Cardiac fibroblast (primary cell): ENCODE results near the gene AIG1.

Source experiments
- DNase-seq, 2 donors: peaks; one replicate each; pipeline versions ENCODE4 v3.0.0 to v3.0.0-alpha.2; 2010; ENCODE audit warnings: low read depth in 2 of 2
- H3K4me3 ChIP-seq, 2 donors: replicated peaks in 1 of 2; 1 replicate in 1 of 2; 2 replicates in 1 of 2; pipeline ENCODE4 v1.5.1; 2011; ENCODE audit warnings: low read depth in 2 of 2, low read length in 2 of 2, mild to moderate bottlenecking in 2 of 2, moderate library complexity in 1 of 2
- CTCF ChIP-seq: IDR thresholded peaks from one replicate; pipeline ENCODE4 v1.5.1; 2011; ENCODE audit warnings: low read depth, mild to moderate bottlenecking, low read length, inconsistent platforms

Gene AIG1

DNA sequence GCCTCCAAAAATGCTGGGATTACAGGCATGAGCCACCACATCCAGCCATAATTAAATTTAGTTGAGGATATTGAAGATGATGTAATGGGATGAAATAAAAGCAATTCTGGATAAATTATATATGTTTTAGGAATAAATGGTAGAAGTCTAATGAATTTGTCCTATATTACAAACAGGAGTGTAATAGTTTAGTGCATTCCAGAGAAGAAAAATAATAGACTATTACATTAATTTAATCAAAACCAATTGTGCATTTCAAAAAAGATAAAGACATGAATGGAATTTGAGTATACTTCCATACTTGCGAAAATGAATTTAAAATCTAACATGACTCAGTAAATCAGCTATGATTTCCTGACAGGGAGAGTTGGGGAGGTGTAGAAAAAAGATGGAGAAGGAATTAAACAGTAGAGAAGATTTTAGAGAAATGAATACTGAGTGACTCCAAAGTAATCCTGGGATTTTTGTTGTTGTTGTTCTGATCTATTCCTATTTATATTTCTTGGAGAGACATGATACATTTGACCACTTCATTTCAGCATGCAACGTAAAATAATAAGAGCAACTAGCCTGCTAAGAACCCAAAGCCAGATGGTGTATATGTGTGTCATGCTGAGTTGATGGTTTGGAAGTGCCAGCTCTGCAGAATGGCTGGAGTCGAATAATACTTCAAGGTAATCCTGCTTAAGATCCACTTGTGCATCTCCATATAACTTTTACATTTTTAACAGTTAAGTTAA lies 67.4 kb downstream of the AIG1 start:
- H3K4me3 ChIP-seq = no peak overlapping the region
- DNase-seq = no peak
- TF ChIP-seq CTCF = no peak

DNA sequence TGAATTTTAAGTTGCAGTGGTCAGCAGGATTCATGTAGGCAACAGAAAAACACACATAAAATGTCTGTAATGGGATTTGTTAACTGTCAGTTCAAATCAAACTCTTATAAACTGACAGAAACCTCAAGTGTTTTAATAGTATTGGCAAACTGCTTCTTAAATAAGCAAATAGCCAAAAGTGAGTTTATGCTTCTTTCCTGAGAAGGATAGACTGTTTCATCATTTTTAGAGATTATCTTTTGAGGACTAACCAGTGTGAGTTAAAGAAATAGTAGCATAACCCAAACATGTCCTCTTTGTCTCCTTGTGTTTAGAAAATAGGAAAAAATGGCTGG lies 68.0 kb downstream of the AIG1 start:
- TF ChIP-seq CTCF = no peak
- no peak for DNase-seq
- H3K4me3 ChIP-seq = no peak overlapping the region

GRCh38 chr6:143130928-143131327 lies 70.2 kb downstream of the AIG1 start:
- no peak overlapping the region for H3K4me3 ChIP-seq
- no peak for DNase-seq
- no peak for TF ChIP-seq CTCF

- peak in 1 of 2 donors; percentile 53 for DNase-seq
- TF ChIP-seq CTCF = no peak
- H3K4me3 ChIP-seq = no peak overlapping the region
Measured at GRCh38 chr6:143135325-143135724, 74.6 kb downstream of the AIG1 start.

GRCh38 chr6:143135797-143136561 lies 75.3 kb downstream of the AIG1 start:
- TF ChIP-seq CTCF = no peak
- no peak overlapping the region for H3K4me3 ChIP-seq
- DNase-seq = no peak

GRCh38 chr6:143136647-143137046 lies 76.0 kb downstream of the AIG1 start:
- no peak for TF ChIP-seq CTCF
- no peak overlapping the region for H3K4me3 ChIP-seq
- DNase-seq = no peak
